ENCODE results near the gene NOL7.
A peak's percentile ranks its signal among the peaks of the same experiment; 100 is the strongest.

Gene NOL7

GRCh38 chr6:13614926-13615791 lies at the start of gene NOL7:
Gene NOL7 (plus strand): TSS chr6:13615335. CDS start chr6:13615359, 24 bp downstream.
- peak; percentile 96 for DNase-seq

- no peak for DNase-seq
These were observed 49.2 kb upstream of the NOL7 start for GRCh38 chr6:13565921-13566320.

- no peak for DNase-seq
These were observed 48.6 kb upstream of the NOL7 start for GRCh38 chr6:13566500-13566899.

- DNase-seq: no peak
These were observed 46.2 kb upstream of the NOL7 start for GRCh38 chr6:13568970-13569369.

GRCh38 chr6:13572240-13572639 lies 42.9 kb upstream of the NOL7 start:
- no peak for DNase-seq

- DNase-seq: no peak
These were observed 42.0 kb upstream of the NOL7 start for GRCh38 chr6:13572951-13573654.

- no peak for DNase-seq
These were observed 41.4 kb upstream of the NOL7 start for GRCh38 chr6:13573669-13574110.

GRCh38 chr6:13574149-13574570 lies 41.0 kb upstream of the NOL7 start:
- DNase-seq: peak; percentile 97

GRCh38 chr6:13574571-13575376 lies 40.4 kb upstream of the NOL7 start, which contains the start of gene SIRT5:
Gene SIRT5 (plus strand): TSS chr6:13574601. CDS start chr6:13584111, 9,510 bp downstream.
- peak; percentile 72 for DNase-seq

- DNase-seq: no peak
These were observed 39.8 kb upstream of the NOL7 start for GRCh38 chr6:13575377-13575775.

- no peak for DNase-seq
These were observed 39.1 kb upstream of the NOL7 start for GRCh38 chr6:13576017-13576416.

- no peak for DNase-seq
These were observed 37.2 kb upstream of the NOL7 start for GRCh38 chr6:13577926-13578325.

GRCh38 chr6:13579911-13580310 lies 35.2 kb upstream of the NOL7 start:
- no peak for DNase-seq

GRCh38 chr6:13581700-13582229 lies 33.4 kb upstream of the NOL7 start:
- no peak for DNase-seq

GRCh38 chr6:13586603-13587542 lies 28.3 kb upstream of the NOL7 start:
- no peak for DNase-seq

GRCh38 chr6:13589801-13590200 lies 25.3 kb upstream of the NOL7 start:
- no peak for DNase-seq

GRCh38 chr6:13590574-13591153 lies 24.5 kb upstream of the NOL7 start:
- no peak for DNase-seq

- no peak for DNase-seq
These were observed 23.8 kb upstream of the NOL7 start for GRCh38 chr6:13591205-13591921.

- DNase-seq: no peak
These were observed 22.0 kb upstream of the NOL7 start for GRCh38 chr6:13593103-13593502.

- DNase-seq: no peak
These were observed 21.4 kb upstream of the NOL7 start for GRCh38 chr6:13593720-13594119.

GRCh38 chr6:13597073-13597472 lies 18.1 kb upstream of the NOL7 start:
- DNase-seq: no peak

Data from NCI-H2171 (cell line).